CD4-positive, alpha-beta T cell treated with Interleukin-10 for 1 hour (primary cell): Measurements from ENCODE around the gene KIF1A.

Experiments
- DNase-seq: peaks from one replicate; pipeline ENCODE4 v3.0.0-alpha.2; 2020

Gene KIF1A

GRCh38 chr2:240817496-240818292 lies 2.3 kb downstream of the KIF1A start:
- DNase-seq: no peak

- no peak for DNase-seq
Measured at GRCh38 chr2:240816584-240817495, 3.2 kb downstream of the KIF1A start.

- no peak for DNase-seq
Measured at GRCh38 chr2:240815761-240816583, 4.0 kb downstream of the KIF1A start.

GRCh38 chr2:240814946-240815760 lies 4.9 kb downstream of the KIF1A start:
- DNase-seq: no peak

- DNase-seq: no peak
Measured at GRCh38 chr2:240814280-240814679, 5.7 kb downstream of the KIF1A start.

- no peak for DNase-seq
Measured at GRCh38 chr2:240813231-240813921, 6.6 kb downstream of the KIF1A start.

- no peak for DNase-seq
Measured at GRCh38 chr2:240812721-240813120, 7.3 kb downstream of the KIF1A start.

- no peak for DNase-seq
Measured at GRCh38 chr2:240812301-240812680, 7.7 kb downstream of the KIF1A start.

- no peak for DNase-seq
Measured at GRCh38 chr2:240811346-240812300, 8.4 kb downstream of the KIF1A start.

- DNase-seq: no peak
Measured at GRCh38 chr2:240810621-240811020, 9.4 kb downstream of the KIF1A start.

GRCh38 chr2:240810199-240810598 lies 9.8 kb downstream of the KIF1A start:
- DNase-seq: no peak

GRCh38 chr2:240809276-240809675 lies 10.7 kb downstream of the KIF1A start:
- DNase-seq: no peak

GRCh38 chr2:240806459-240806858 lies 13.6 kb downstream of the KIF1A start:
- no peak for DNase-seq

- no peak for DNase-seq
Measured at GRCh38 chr2:240806006-240806405, 14.0 kb downstream of the KIF1A start.

- no peak for DNase-seq
Measured at GRCh38 chr2:240803191-240803590, 16.8 kb downstream of the KIF1A start.

GRCh38 chr2:240799033-240799820 lies 20.8 kb downstream of the KIF1A start:
- DNase-seq: no peak

GRCh38 chr2:240798327-240798905 lies 21.6 kb downstream of the KIF1A start:
- no peak for DNase-seq

- DNase-seq: no peak
Measured at GRCh38 chr2:240797914-240798313, 22.1 kb downstream of the KIF1A start.

- no peak for DNase-seq
Measured at GRCh38 chr2:240797500-240797895, 22.5 kb downstream of the KIF1A start.
